Midbrain (tissue), 1 donor: ENCODE results near the gene STK17B.

Source experiments
- DNase-seq: peaks from one replicate; lab custom pipeline; 2025; lab: John Stamatoyannopoulos, UW

The STK17B gene

GRCh38 chr2:196155575-196155974 is 15.8 kb downstream of the STK17B start:
- no peak for DNase-seq

- DNase-seq: no peak
These were observed 17.9 kb downstream of the STK17B start for GRCh38 chr2:196153480-196153879.

- no peak for DNase-seq
These were observed 21.4 kb downstream of the STK17B start for GRCh38 chr2:196149948-196150347.

- DNase-seq: no peak
These were observed 22.6 kb downstream of the STK17B start for GRCh38 chr2:196148736-196149135.

- no peak for DNase-seq
These were observed 26.1 kb downstream of the STK17B start for GRCh38 chr2:196145256-196145655.

GRCh38 chr2:196144513-196145126 is 26.8 kb downstream of the STK17B start:
- no peak for DNase-seq

- DNase-seq: no peak
These were observed 27.6 kb downstream of the STK17B start for GRCh38 chr2:196143730-196144131.

- DNase-seq: no peak
These were observed 28.6 kb downstream of the STK17B start for GRCh38 chr2:196142825-196143224.

GRCh38 chr2:196140213-196140612 is 31.2 kb downstream of the STK17B start:
- DNase-seq: no peak

GRCh38 chr2:196137271-196137670 is 34.1 kb downstream of the STK17B start:
- no peak for DNase-seq

- no peak for DNase-seq
These were observed 35.2 kb downstream of the STK17B start for GRCh38 chr2:196136151-196136550.

- DNase-seq: no peak
These were observed 39.1 kb downstream of the STK17B start for GRCh38 chr2:196131949-196132925.

GRCh38 chr2:196131384-196131937 is 39.9 kb downstream of the STK17B start:
- no peak for DNase-seq

GRCh38 chr2:196130039-196130825 is 41.1 kb downstream of the STK17B start:
- no peak for DNase-seq

GRCh38 chr2:196128749-196129148 is 42.6 kb downstream of the STK17B start:
- no peak for DNase-seq

- no peak for DNase-seq
These were observed 45.8 kb downstream of the STK17B start for GRCh38 chr2:196125596-196125995.

- no peak for DNase-seq
These were observed 47.6 kb downstream of the STK17B start for GRCh38 chr2:196123679-196124373.

- no peak for DNase-seq
These were observed 51.5 kb downstream of the STK17B start for GRCh38 chr2:196119926-196120325.

GRCh38 chr2:196117214-196117705 is 54.1 kb downstream of the STK17B start:
- DNase-seq: peak; percentile 26

- peak; percentile 54 for DNase-seq
These were observed 58.1 kb downstream of the STK17B start for GRCh38 chr2:196113061-196113974.
